IPS-NIHi7 (cell line): ENCODE measurements around the gene AJUBA.
"Not testable (repeated sequence)": the region's sequence is repeated elsewhere in the genome, so short reads cannot be mapped to it uniquely, and the experiment has no call there.

Experiments used
- DNase-seq: peaks from one replicate; pipeline ENCODE4 v3.0.0; 2012; ENCODE audit warnings: mixed read lengths; ENCODE audit errors: extremely low spot score

Gene AJUBA

DNA sequence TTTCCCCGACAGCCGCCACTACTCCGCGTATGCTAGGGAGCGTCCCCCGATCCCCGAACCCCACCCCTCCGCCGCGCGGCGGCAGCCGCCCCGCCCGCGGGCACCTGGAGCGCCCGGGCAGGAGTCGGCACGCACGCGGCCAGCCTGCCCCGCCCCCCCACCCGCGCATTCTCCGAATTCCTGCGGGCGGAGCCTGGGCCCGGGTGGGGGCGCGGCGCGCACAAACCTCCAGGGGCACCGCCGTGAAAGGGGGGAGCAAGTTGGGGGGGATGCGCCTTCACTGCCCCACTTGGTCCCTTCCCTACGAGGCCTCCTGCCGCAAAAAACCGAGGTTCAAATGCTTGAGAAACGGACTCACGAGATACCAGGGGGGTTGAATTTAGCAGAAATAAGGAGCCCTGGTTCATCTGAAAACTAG, 1.7 kb downstream of the AJUBA start:
- DNase-seq = peak; percentile 69

GRCh38 chr14:22979748-22980392, 2.5 kb downstream of the AJUBA start:
- no peak for DNase-seq

GRCh38 chr14:22978981-22979671, 3.2 kb downstream of the AJUBA start:
- no peak for DNase-seq

GRCh38 chr14:22978487-22978837, 3.9 kb downstream of the AJUBA start:
- no peak for DNase-seq

DNA sequence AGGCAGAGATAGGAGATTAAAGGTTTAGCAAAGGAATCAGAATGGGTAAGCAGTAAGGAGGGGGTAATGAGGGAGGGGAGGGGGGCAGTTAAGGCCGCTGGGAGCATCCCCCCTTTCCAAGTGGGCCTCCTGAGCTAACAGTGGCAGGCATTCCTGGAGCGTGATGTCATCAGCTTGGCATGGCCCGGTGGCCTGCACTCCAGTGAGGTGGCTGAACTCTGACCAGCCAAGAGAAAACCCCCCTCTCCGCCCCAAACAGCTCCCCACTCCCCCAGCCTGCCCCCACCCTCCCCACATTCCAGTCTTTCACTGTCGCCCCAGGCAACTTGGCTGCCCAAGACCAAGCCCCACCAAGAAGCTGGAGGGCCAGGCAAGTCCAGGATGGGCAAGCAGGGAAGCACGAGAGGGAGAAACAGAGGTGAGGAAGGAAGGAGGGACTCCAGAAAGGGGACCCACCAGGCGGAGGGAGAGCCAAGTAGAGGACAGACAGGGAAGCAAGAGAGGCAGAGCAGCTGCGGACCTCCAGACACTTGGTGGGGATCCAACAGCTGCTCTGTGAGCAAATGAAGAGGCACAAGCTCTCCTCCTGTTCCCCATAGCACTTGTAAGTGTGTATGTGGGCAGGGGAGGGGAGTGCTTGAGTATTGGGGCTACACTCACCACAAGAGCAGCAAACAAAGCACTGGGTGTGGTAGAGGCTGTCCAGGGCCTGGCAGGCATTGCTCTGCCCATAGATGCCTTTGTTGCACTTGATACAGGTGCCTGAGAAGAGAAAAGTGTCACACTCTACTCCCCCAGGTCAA, 4.5 kb downstream of the AJUBA start:
- peak; percentile 92 for DNase-seq

- DNase-seq = no peak
Measured at GRCh38 chr14:22977434-22977683, 5.0 kb downstream of the AJUBA start.

GRCh38 chr14:22976620-22977433, 5.5 kb downstream of the AJUBA start:
- no peak for DNase-seq

GRCh38 chr14:22974530-22975313, 7.6 kb downstream of the AJUBA start:
- no peak for DNase-seq

DNA sequence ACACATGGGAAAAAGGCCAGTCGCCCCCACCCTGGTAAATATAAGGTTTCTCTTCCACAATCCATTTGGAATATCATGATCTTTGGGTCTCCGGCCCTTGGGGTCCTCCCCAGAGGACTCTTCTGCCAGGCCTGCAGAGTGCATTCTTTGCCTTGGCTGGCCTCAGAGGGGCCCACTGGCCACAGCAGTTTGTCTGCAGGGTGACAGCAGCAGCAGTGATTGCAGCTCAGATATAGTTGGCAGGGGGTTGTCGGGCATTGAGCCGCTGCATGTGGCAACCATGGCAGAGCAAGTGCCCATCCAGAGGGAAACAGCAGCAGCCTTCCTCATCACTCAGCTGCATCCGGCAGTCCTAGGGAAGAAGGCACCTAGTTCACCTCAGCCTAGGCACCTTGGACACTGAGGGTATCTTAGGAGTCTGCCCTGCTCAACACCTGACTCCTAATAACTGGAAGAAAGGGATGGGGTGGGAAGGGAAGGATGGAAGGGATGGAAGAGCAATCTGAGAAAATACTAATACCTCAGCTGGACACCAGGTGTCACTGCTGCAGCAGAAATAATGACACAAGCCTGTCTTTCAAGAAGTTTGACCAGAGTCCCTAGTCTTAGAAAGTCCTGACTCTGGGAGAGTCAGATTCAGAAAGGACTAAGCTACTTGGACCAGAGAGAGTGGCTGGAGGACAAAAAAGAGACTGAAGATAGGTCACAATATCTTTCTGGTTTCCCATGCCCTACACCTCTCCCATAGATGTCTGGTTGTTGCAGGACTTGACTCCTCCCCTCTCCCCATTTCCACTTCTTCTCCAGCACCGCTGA, 8.9 kb downstream of the AJUBA start:
- DNase-seq = peak; percentile 67

DNA sequence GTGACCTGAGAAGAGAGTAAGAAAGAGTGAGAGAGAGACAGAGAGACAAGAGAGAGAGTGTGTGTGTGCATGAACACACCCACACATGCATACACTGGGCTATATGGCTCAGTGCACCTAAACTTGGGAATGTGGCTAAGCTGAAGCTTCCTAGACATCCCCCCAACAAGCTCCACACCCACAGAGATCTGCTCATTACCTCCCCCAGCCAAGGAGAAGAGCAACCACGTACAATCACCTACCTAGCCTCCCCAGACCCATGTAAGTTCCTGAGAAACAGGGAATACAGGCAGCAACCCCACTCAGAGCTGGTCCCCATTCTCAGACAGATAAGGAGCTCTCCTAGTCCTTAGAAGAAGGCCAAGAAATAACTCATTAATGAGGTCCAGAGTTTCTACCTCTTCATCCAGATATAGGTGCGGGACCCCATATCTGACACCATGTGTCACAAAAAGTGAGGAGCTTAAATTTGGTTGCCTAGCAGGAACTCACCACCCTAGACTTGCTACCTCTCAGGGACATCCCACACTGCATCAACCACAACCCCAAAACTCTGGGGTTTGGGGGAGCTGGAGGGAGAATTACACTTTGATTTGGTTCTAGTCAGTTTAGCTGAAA, 9.9 kb downstream of the AJUBA start:
- no peak for DNase-seq

DNA sequence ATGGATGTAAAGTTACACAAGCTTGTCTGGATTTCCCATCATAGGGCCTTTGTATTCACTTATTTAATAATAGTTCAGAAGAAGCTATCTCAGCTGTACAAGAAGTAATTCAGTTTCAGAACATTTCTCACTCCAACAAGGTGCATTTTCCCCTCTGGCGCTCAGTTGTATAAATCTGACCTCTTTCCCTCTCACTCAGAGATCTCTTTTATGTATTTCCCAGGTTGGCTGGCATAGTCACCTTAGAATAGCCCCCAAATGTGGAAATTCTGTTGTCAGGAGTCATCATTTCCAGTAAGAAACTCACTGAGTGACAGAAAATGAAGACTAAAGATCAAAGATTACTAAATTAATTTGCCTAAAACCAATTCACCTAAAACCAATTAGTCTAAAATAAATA, 11.2 kb downstream of the AJUBA start:
- no peak for DNase-seq

DNA sequence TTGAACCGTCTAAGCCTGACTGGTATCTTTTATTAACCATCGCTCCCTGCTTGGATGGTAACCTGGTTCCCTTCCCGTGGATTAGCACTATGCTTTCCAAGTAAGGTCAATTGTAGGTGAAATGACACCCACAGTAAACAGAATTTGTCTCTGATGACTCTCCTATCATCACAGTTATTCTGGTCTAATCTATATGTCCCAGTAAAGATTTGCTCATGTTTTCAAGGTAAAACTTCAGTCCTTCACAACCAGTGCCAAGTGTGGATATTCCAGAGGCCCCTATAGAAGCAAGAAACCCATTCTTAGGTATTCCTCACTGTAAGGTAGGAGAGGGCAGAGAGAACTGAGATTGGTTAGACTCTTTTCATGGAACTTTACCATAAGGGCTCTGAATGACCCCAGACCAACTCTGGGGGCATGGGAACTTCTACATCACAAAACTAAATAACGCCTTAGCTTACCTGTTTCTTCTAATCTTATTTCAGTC, 15.5 kb downstream of the AJUBA start:
- DNase-seq = no peak

GRCh38 chr14:22965916-22966782, 16.2 kb downstream of the AJUBA start:
- not testable (repeated sequence) for DNase-seq

- no peak for DNase-seq
Measured at GRCh38 chr14:22962061-22962676, 20.2 kb downstream of the AJUBA start.

DNA sequence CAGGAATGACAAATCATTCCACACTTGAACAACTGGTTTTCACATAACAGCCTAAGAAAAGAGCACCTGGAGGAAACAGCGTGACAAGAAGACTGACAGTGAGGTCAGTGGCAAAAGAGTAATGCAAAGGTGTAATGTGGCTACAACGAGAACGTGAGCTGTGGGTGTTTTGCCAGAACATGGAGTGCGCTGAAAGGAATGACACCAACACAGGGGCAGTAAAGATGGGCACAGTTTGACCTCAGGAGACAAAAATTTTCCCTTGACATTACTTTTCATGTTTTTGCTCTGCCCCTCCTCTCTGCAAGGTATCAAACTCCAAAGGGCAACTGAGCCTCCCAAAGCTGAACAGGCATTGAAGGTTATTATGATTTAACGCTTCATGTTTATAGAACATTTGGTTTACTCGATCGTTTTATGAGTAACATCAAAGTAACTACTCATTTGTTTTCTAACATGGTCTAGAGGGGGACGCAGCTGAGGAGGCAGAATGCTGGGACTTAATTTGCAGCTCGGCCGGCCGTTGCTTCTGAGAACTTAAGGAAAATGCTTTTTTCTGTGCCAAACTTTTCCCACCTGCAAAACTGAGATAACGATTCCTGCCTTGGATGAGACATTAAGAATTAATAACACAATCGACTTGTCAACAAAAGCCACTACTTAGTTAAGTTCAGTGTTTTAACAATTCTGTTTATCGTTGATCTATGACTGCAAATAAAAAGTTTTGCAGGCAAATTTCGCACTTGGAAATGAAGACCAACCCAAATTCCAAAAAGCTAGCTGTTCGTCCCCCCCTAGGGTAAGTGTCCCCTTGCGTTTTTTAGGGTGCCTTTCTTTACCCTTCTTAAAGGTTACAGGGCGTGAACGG, 26.4 kb downstream of the AJUBA start:
- DNase-seq = no peak

DNA sequence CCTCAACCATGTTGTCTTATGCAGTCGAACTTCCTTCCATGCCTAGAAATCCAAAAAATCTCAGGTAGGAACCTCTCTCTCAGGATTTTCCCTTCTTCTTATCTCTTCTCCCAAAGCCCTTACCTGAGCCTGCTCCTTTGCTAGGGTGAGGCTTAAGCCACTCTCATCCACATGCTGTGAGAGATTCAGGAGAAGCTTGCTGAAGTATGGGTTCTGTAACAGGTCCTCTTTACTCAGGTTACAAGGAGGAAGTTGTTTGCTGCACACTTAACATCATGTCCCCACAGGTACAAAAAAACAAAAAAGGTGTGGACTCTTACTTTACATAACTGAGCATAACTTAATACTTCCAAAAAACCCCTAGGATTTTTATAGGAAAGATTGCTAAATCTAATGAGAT, 29.9 kb downstream of the AJUBA start:
- DNase-seq = no peak

GRCh38 chr14:22951795-22952194, 30.6 kb downstream of the AJUBA start:
- not testable (repeated sequence) for DNase-seq

GRCh38 chr14:22945642-22946041, 36.7 kb downstream of the AJUBA start:
- DNase-seq = no peak
